Measurements from ENCODE around the gene SLC9A7. TPM values are rescaled to one million over a fixed set of nuclear protein-coding genes. Genes with fewer than 3 reads are reported as not detected.

SLC9A7 gene
- polyA plus RNA-seq, 2 of the 4 experiments (the other 2 are of a cell fraction) = 9.8 to 21.1 TPM

- WGBS (ENCODE audit: missing lambda C conversion rate) = 58% methylated on average over 6 of the region's 6 CpGs
- FAIRE-seq (no peak), DNase-seq (ENCODE audit: low read depth in 1 of 2, low spot score in 1 of 2) (peak; percentile 7 to 38), ATAC-seq (peak in 1 of 2 experiments; percentile 64; a peak in 3 of 6 replicates)
- no peak overlapping the region for H3K27ac ChIP-seq
- no peak overlapping the region for H3K4me3 ChIP-seq
- ChIA-PET CTCF (interaction anchor here (0.7 to 1.1 kb wide), 4 partner anchors 19 to 378 kb away, joined by 3 to 5 read pairs (median 3); no protein-coding TSS in a partner anchor), POLR2A (no interaction called here)
- no peaks in the 10 kb centered on the region for H3K9me3 ChIP-seq
- no peaks in the 10 kb centered on the region for H3K4me1 ChIP-seq
- TF ChIP-seq ELK1 (IDR thresholded peaks at IDR 0.05; ENCODE audit: low read depth, low read length) (no peak), NR3C1 (IDR thresholded peaks at IDR 0.05) (no peak), HOXB13 (CRISPR knock-in tag; IDR thresholded peaks at IDR 0.05; ENCODE audit: low read depth) (no peak), JUNB (IDR thresholded peaks at IDR 0.05) (no peak), E2F6 (IDR thresholded peaks at IDR 0.05; ENCODE audit: borderline replicate concordance, low read depth) (no peak), RARB (CRISPR knock-in tag; IDR thresholded peaks at IDR 0.05) (no peak), RAD21 (conservative IDR thresholded peaks at IDR 0.05 in 1 of 2, IDR thresholded peaks at IDR 0.05 in 1 of 2) (peak in 1 of 2 experiments; percentile 37; a peak in 2 of 5 replicates), CTCF (IDR thresholded peaks at IDR 0.05) (0 out of 3 replicates have a peak, but pooled peaks have one; percentile 20), HES2 (IDR thresholded peaks at IDR 0.05) (no peak), SMC3 (IDR thresholded peaks at IDR 0.05) (0 out of 3 replicates have a peak, but pooled peaks have one; percentile 24), CEBPB (IDR thresholded peaks at IDR 0.05) (no peak), NPAS2 (CRISPR knock-in tag; IDR thresholded peaks at IDR 0.05; ENCODE audit: borderline replicate concordance) (no peak)
- no peak overlapping the region for H3K4me2 ChIP-seq
Observed at GRCh38 chrX:46653482-46653881, 105.4 kb downstream of the SLC9A7 start.

- DNase-seq (ENCODE audit: low read depth in 1 of 2, low spot score in 1 of 2) (no peak), ATAC-seq (no peak), FAIRE-seq (peak; percentile 79)
- WGBS (ENCODE audit: missing lambda C conversion rate) = 94% methylated on average over 7 of the region's 7 CpGs
- Histone ChIP-seq H3K4me2 (no peak overlapping the region), H3K27ac (no peak overlapping the region), H3K4me3 (no peak overlapping the region), H3K9me3 (no peaks in the 10 kb centered on the region), H3K4me1 (no peaks in the 10 kb centered on the region)
- ChIA-PET CTCF (interaction anchor here (1.3 to 1.5 kb wide), 2 partner anchors 95 to 147 kb away, joined by 5 to 7 read pairs; no protein-coding TSS in a partner anchor), POLR2A (no interaction called here)
- TF ChIP-seq MAFK (IDR thresholded peaks at IDR 0.05; ENCODE audit: partially characterized antibody) = peak; percentile 45
- TF ChIP-seq RAD21 (conservative IDR thresholded peaks at IDR 0.05 in 1 of 2, IDR thresholded peaks at IDR 0.05 in 1 of 2) = no peak
Observed at GRCh38 chrX:46649421-46650260, 109.3 kb downstream of the SLC9A7 start.

- no peaks in the 10 kb centered on the region for H3K4me1 ChIP-seq
- no peaks in the 10 kb centered on the region for H3K9me3 ChIP-seq
- ChIA-PET POLR2A (no interaction called here), CTCF (interaction anchor here (1.3 to 1.5 kb wide), 2 partner anchors 94 to 148 kb away, joined by 5 to 7 read pairs; no protein-coding TSS in a partner anchor)
- H3K4me3 ChIP-seq = no peak overlapping the region
- 86% methylated on average over 6 of the region's 6 CpGs for WGBS (ENCODE audit: missing lambda C conversion rate)
- ATAC-seq (no peak), FAIRE-seq (peak; percentile 59), DNase-seq (ENCODE audit: low read depth in 1 of 2, low spot score in 1 of 2) (no peak)
- no peak overlapping the region for H3K4me2 ChIP-seq
- H3K27ac ChIP-seq = no peak overlapping the region
- TF ChIP-seq HOXA7 (CRISPR knock-in tag; IDR thresholded peaks at IDR 0.05) (no peak), BCL3 (IDR thresholded peaks at IDR 0.05) (no peak), PBX3 (IDR thresholded peaks at IDR 0.05) (no peak), RCOR1 (IDR thresholded peaks at IDR 0.05; ENCODE audit: low read depth, low read length) (no peak), ELK1 (IDR thresholded peaks at IDR 0.05; ENCODE audit: low read depth, low read length) (no peak), CBX2 (IDR thresholded peaks at IDR 0.05; ENCODE audit: borderline replicate concordance, low read depth) (no peak)
Observed at GRCh38 chrX:46648660-46649059, 110.3 kb downstream of the SLC9A7 start.
